HG02938 (cell line): ENCODE results near the gene REEP1.

ENCODE experiments used
- ATAC-seq: cut with Tn5 transposase; IDR thresholded peaks from one replicate; pipeline ENCODE4 v1.9.1; 2021; ENCODE audit warnings: mild to moderate bottlenecking, moderate library complexity; ENCODE audit not compliant: unreplicated experiment

Gene REEP1

DNA sequence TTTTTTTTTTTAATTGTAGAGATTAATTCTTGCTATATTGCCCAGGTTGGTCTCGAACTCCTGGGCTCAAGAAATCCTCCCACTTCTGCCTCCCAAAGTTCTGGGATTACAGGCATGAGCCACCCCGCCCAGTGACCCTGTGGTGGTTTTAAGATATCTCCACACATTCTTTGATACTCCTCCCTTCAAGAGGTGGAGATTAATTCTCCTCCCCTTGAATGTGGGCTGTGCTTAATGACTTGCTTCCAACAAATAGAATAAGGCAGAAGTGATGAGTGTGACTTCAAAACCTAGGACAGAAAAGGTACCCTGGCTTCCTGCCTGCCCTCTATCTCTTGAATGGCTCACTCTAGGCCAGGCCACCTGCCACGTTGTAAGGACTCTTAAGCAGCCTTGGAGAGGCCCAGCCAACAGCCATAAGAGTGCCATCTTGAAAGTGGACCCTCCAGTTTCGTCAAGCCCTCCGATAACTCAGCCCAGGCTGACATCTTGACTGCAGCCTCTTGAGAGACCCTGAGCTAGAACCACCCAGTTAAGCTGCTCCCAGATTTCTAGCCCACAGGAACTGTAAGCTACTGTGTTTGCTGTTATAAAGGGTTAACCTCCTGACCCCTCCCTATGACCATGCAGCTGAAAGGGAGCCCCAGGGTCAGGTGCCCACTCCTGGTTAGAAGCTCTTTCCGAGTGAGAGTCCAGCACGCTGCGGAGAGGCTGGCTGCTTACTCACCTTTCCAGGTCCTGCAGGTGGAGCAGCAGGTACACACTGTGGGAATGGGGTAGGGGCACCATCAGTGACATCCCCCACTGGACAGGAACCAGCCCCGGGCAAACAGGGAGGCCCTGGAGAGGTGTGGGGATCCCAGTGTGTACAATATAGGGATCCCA lies 110.5 kb downstream of the REEP1 start:
- no peak for ATAC-seq

DNA sequence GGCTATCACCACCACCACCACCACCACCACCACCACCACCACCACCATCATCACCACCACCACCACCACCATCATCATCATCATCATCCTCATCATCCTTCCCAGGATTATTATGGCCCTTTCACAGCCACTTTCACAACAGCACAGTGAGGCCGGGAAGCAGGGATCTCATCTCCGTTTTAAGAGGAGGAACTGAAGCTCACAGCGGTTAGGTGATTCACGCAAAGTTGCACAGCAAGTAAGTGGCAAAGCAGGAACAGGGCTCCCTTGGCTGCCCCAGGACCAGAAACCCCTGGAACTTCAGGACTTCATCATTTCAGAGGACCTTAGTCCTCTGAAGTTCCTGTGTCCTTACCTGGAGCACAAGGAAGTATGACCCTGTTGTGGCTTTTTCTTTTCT lies 111.4 kb downstream of the REEP1 start:
- ATAC-seq, result no peak

DNA sequence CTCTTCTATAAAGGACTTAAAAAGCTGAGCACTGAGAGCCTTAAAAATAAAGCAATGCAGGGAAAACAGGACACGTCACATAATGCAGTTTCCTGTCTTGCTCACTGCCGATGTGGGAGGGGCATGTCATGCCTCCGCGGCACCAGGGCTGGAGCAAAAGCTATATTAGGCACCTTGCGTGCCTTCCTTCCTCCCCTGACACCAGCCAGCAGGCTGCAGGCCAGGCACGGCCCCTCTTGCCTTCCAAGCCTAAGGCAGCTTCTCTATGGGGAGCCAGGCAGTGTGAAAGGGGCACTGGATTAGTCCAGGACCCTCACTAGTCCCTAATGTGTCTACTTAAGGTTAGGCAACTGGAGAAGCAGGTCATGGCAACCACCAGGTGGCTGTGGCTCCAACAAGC lies 111.8 kb downstream of the REEP1 start:
- ATAC-seq, result peak; percentile 49

DNA sequence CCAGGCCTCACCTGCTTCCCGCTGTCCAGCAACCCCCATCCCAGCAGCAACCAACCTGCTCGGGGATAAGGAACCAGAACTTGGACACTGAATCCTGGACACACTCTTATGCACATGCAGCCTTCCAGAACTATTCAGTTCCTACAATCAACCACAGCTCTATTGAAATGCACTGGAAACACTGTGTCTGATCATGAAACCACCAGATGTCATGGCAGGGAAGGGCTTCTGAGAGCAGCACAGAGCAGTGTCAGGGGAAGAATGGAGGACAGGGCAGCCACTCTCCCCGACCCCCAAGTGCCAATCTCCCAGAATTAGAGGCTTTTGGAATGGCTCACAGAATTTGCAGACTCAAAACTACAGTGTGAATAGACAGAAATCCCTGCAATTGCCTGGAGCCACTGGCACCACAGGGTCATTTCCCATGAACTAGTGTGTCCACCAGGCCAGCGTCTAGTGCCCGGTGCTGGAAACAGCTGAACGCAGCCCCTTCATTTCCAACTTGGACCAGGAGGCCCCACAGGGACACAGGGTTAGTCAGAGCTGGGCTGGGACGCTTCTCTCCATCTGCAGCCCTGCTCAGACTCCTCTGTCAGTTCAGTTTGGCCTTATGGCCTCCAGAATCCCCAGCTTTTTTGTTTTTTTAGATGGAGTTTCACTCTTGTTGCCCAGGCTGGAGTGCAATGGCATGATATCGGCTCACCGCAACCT lies 112.6 kb downstream of the REEP1 start:
- no peak for ATAC-seq

DNA sequence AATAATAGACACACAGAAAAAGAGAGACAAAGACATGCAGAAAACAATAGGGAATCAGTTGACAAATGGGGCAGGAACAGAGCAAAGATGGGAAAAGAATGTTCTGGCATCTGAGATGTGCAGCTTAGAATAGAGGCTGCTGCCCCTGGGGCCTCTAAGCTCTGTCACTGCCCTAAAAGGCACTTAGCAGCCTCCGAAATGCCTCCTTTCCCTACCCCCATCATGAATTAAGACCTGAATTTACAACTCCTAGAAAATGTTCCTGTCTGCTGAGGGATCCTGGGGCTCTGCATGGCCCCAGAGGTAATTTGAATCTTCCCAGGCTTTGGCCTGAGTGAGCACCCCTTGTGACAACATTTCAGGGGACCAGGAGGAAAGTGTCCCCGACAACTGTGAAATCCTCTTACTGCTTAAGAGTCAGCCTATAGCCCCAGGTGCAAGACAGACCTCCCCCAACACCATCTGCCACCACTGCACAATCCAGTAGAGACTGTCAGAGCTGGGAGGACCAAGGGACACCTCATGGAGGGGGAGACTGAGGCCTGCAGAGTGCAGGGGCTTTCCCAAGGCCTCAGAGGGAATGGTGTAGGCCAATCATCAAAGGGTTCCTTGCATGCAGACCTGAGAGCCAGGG lies 113.4 kb downstream of the REEP1 start:
- ATAC-seq, result no peak

DNA sequence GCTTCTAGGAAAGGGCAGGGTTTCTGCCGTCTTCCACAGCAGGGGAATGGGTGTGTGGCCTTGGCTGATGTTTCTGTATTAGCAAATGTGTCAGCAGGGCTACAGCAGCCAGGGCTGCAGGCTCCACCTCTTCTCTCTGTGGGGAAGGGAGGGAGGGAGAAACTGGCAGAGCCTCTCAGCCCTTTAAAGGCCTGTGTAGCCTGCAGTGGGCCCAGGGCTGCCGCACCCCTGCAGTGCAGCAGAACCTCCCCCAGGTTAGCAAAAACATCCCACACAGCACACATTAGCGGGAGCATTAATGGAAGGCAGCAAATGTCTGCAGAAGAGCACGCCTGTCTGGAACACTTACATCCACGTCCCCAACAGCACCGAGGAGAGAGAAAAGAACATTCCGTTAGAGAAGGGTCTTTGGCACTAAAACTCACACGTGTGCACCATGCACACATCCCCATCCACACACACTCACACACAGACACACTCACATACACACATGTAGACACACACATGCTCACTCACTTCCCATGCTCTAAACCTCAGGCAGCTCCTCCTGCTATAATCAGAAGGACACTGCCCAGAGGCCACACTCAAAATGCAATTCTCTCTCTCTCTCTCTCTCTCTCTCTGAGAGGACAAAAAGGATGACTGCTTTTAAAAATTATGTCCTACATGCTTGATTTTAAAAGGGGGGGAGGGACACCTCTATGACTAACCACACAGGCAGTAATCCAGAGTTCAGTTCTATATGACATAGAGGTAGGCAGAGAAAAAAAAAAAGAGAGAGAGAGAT lies 114.1 kb downstream of the REEP1 start:
- no peak for ATAC-seq

DNA sequence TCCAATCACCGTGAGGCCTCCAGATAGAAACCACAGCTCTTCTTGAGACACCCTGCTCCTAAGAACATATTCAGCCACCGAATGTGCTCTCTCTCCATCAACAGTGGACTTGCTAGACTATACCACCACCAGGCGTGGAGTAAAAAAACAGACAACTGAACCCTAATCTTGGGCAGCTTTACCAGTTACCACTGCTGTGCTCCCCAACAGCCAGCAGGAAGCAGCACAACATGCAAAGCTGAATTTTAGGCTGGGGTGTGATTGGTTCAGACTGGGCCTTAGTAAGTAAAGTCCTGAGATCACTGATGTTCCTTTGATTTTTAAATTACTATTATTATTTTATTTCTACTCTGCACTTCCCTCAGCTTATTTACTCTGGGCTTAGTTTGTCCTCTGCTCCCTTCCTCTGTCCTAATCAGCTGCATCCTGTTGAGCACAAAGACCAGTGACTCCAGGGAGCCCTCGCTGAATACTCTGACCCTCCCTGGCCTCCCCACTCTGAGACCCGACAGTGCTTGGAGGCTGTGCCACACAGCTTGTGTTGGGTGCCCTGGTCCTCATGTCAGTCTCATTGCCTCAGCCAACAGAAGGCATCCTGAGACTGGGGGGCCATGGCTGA lies 116.3 kb downstream of the REEP1 start:
- ATAC-seq, result no peak

DNA sequence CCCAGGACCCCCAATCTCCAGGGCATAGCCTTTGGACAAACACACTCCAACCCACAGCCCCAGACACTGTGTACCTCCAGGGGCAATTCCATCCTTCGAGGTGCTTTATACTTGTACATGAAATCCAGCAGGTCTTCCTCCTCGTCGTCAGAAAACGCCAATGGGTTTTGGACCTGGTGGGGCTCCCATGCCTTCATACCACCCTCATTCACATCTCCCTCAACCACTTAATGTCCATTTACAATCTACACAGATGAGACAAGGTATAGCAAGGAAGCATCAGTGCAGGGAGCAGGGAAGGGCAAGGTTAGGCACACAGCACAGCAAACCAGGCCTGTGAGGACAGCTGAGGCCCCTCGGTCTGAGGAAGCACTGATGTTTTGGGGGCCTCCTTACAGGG lies 117.5 kb downstream of the REEP1 start:
- no peak for ATAC-seq

DNA sequence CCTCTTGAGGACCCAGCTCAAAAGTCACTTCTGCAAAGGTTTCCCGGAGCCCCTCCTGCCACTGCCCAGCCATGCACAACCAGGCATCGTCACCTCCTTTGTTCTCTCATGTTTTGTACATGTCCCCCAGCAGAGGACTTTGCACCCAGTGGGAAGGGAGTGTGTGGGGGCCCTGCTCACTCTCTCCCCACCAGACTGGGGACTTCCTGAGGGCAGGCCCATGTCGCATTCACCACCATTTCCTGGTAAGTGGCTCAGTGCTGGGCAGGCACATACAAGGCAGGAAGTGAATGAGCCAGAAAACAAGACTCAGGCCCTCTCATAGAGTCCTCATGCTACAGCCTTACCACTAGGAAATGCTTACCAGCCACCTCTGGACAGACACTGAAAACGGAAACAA lies 119.3 kb downstream of the REEP1 start:
- ATAC-seq, result no peak

DNA sequence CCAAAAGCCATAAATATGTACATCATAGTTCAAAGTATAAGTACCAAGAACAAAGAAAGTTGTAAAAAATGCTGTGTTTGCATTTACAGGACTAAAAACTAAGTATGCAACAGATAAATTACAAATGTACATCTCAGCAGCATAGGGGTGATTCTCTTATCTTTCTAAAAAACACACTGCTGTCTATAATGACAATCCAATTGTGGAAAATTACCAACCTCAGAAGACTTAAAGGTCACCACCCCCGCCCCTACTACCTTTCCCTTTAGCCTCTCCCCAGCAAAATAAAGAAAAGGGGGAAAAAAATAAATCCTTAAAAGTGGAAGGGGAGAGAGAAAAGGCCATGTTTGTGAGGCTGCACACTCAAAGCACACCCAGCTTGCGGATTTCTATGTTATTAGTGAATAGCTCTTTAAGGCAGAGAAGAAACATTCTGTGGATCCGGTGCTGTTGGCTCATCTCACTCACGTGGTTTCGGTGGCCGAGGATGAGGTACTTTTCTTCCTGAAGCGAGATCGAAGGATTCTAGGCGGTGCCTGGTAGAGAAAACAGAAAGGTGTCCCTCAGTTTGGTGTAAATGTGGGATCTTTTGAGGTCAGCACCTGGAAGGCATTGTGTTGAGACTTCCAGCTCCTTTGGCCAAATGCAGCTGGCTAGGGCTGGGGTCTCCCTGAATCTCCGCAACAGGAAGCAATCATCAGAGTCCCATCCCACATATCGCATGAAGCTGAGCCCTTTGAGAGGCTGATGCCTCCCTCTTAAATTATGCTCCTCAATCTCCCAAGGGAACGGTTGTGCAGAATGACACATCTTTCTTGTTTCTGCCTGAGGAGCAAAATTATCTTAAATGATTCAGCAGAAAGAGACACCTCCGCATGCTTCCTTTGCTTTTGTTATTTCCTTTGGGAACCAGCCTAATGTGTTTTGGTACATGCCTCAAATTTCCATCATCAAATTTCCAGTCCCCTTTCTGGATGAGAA lies 120.6 kb downstream of the REEP1 start:
- no peak for ATAC-seq

DNA sequence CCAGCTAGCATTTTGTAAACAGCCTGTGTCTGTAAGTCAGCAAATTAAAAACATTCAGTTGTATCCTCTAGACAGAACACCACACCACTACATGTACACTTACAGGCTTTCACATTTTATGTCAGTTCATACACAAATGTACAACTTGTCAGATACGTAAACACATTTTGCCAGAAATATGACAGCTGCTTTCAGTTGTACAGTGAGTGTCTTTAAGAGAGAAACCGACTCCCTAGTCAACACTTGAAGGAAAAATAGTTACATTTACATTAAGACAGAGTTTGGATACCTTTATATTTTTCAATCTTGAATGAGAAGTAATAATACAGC lies 123.0 kb downstream of the REEP1 start:
- ATAC-seq, result no peak

- no peak for ATAC-seq
Observed at GRCh38 chr2:86213699-86214502, 123.5 kb downstream of the REEP1 start.

- ATAC-seq, result no peak
Observed at GRCh38 chr2:86213056-86213455, 124.4 kb downstream of the REEP1 start.

- ATAC-seq, result no peak
Observed at GRCh38 chr2:86211796-86212188, 125.6 kb downstream of the REEP1 start.

DNA sequence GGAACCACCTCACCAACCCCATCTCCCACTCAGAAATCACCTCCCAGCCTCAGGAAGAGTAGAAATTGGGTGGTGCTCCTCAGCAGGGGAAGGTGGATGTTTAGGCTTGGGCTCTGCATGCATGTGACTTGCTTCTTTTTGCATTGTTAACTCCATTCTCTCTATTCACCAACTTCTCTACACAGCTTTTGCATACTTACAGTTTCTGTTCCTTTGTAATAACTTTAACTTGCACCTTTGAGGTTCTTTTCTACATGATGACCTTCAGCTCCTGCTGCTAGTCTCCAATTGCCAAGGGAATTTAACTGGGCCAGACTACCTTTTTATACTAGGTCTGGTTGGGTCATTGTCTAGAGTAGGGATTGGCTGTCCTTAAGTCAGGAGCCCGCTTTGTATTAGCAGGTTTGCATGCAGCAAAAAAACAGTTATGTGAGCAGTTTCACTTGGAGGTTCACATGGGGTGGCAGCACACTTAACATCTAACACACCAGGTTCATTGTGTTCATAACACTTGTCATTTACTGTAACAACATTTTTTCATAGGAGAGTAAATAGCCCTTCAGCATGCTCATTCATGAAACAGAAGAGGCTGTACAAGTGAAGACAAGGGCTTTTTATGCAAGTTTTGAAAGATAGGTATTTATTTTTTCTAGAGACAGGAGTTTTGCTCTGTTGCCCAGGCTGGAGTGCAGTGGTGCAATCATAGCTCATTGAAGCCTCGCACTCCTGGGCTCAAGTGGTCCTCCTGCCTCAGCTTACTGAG lies 126.2 kb downstream of the REEP1 start:
- ATAC-seq, result no peak

GRCh38 chr2:86204458-86204857 lies 133.0 kb downstream of the REEP1 start:
- no peak for ATAC-seq

- ATAC-seq, result no peak
Observed at GRCh38 chr2:86203614-86204013, 133.8 kb downstream of the REEP1 start.

DNA sequence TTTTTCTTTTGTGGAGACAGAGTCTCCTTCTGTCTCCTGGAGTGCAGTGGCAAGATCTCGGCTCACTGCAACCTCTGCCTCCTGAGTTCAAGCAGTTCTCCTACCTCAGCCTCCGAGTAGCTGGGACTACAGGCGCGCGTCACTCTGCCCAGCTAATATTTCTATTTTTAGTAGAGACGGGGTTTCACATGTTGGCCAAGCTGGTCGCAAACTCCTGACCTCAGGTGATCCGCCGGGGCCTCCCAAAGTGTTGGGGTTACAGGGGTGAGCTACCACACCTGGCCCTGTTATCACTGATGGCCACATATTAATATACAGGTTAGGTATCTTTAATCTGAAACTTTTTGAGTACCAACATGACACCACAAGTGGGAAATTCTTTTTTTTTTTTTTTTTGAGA lies 134.7 kb downstream of the REEP1 start:
- ATAC-seq, result no peak
